Stimulated activated CD8-positive, alpha-beta memory T cell treated with anti-CD3 and anti-CD28 coated beads, Interleukin-4, amount 100 ng/mL, for 24 hours (primary cell): ENCODE measurements around the gene TSPAN11.
"Not testable (repeated sequence)": the region's sequence is repeated elsewhere in the genome, so short reads cannot be mapped to it uniquely, and the experiment has no call there.

Experiments used
- DNase-seq: peaks from one replicate; pipeline ENCODE4 v3.0.0-alpha.2; 2020; ENCODE audit warnings: low read depth

TSPAN11 gene

DNA sequence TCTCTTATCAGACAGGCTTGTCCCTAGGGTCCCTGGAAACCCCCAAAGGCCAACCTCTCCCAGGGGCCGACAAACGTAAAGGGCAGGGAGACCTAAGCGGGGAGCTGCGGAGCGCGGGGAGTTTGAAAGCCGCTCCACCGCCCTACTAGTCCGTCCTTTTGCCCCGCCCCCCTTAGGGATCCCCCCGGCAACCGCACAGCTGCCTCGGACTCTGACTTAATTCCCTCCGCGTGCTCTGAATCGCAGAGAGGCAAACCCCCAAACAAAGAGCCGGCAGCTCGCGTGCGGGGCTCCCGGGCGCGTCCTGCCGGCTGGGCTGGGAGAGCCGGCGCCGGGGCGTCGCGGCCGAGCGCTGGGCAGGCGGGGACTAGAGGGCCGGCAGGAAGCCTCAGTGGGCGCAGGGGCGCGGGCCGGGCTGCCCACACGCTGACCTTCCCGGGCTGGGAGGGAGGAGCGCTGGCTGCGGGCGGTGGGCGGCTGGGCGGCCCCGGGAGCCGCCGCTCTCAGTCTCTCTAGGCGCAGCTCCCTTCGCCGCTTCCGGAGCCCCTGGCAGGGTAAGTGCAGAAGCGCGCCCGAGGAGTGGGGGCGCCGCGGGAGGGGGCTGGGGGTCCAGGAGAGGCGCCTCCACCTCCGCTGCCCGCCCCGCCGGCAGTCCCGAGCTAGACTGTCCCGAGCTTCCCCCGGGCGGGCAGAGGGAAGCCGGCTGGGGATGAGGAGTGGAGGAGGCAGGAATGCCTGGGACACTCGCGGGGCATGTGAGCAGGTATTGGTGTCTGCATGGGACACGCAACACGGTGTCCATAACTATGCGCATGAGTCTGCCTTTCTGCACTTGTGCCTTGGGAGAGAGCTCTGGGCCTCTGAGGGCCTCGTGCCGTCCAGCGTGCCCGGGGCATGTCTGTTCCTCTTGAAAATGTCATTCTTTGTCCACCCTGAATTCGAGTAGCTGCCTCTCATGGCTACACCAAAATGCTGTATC is at the start of gene TSPAN11:
TSPAN11 (plus strand) TSS at position 506 of the 979 bp plus-strand sequence. CDS start 27,244 bp downstream, outside the sequence.
- DNase-seq = no peak

DNA sequence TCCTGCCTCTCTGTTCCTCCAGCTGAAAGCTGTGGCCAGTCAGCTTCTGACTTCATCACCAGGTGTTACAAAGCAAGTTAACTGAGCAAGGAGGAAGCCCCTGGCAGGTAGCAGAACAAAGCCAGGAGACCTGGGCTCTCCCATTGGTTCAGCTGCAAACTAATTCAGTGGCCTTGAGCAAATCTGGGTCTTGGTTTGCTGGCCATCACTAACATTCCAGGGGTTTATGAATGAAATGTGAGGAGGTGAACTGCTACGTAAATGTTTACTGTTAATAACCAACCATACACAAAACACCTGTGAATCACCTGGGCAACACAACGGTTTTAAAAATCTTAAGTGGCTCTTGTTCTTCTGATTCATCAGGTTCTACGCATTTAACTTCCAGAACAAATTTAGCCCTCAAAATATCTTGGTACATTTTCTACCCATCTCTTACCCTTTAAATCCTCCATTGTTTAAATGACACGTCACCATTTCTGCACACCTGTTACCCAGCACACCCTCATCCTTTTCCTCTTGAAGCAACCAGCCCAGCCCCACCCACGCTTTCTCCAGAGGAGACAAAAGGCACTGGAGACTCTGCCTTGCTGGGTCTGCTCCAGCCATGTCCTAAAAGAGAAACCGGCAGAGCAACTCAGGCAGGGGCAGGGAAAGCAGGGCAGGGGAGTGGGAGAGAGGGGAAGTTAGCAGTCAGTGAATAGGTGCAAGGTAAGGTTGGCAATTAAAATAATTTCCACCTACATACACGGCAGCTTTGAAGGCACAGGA is 49.3 kb upstream of the TSPAN11 start:
- no peak for DNase-seq

- no peak for DNase-seq
Measured at GRCh38 chr12:30878024-30878423, 48.5 kb upstream of the TSPAN11 start.

- DNase-seq = no peak
Measured at GRCh38 chr12:30880061-30880460, 46.5 kb upstream of the TSPAN11 start.

GRCh38 chr12:30880813-30881212 is 45.7 kb upstream of the TSPAN11 start:
- no peak for DNase-seq

DNA sequence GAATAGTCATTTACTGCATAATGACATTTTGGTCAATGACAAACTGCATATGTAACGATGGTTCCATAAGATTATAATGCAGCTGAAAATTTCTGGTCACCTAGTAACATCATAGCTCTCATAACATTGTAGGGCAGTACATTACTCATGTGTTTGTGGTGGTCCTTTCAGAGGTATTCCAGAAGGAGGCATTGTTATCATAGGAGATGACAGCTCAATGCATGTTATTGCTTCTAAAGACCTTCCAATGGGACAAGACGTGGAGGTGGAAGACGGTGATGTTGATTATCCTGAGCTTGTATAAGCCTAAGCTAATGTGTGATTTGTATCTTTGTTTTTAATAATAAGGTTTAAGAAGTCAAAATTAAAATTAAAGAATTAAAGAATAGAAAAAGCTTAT is 43.8 kb upstream of the TSPAN11 start:
- DNase-seq = no peak

DNA sequence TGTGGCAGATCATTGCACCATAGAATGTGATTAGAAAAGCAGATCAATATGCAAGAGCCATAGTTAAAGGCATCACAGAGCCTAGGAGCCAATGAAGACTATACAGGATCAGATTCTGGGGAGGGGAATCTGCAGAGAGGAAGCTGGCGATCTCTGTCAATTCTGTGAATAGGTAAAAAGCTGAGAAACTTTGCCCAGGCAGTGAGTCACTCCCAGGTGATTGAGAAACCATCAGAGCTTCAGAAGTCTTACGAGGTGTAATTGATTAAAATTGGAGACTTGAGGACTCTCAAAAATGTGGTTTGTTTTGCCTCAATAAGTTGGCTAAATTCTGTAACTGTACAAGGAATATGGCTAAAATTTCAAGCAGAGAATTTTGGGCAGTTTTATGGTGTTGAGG is 41.7 kb upstream of the TSPAN11 start:
- no peak for DNase-seq

DNA sequence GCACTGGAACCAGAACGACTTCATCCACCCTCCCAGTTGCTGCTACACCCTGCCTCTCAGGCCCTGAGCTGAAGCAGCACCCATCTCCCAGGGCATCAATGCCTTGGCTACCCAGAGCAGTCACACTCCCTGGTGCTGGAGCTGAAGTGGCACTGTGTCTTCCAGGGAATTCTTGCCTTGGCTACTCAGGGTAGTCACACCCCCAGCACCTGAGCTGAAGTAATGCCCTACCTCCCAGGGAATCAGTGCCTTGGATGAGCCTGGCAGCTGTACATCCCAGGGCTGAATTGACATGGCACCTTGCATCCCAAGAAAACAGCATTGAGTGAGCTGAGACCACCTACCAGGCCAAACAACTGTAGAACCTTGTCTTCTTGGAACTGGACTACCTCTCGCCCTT is 41.2 kb upstream of the TSPAN11 start:
- DNase-seq = no peak

DNA sequence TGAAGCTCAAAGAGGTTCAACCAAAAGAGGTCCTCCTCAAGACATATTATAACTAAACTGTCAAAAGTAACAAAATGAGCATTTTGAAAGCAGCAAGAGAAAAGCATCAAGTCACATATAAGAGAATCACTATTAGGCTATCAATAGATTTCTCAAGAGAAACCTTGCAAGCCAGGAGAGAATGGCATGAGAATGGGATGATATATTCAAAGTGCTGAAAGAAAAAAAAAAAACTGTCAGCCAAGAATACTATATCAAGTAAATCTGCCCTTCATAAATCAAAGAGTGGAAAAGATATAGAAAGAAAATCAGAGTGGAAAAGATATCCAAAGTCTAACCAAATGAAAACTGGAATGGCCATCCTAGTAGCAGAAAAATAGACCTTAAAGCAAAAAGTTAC is 39.3 kb upstream of the TSPAN11 start:
- no peak for DNase-seq

DNA sequence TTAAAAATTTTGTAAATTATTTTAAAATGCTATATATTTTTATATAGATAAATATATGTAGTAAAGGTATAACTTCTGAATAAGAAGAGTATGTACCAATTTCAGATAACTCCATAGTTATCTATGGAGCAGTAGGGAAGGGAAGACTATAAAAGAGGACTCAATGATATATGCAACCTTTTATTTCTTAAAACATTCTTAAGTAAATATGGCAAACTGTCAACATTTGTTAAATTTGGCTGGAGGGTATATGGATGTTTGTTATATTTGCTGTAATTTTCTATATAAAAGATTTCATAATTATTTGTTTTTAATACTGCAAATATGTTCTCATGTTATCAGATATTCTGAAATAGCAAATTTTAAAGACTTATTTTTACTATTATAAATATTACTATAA is 38.3 kb upstream of the TSPAN11 start:
- no peak for DNase-seq

DNA sequence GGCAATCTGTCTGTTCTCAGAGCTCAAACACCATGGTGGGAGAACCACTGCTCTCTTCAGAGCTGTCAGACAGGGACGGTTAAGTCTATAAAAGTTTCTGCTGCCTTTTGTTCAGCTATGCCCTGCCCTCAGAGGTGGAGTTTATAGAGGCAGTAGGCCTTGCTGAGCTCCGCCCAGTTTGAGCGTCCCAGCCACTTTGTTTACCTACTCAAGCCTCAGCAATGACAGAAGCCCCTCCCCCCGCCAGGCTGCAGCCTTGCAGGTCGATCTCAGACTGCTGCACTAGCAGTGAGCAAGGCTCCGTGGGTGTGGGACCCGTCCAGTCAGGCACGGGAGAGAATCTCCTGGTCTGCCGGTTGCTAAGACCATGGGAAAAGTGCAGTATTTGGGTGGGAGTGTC is 32.0 kb upstream of the TSPAN11 start:
- DNase-seq = not testable (repeated sequence)

DNA sequence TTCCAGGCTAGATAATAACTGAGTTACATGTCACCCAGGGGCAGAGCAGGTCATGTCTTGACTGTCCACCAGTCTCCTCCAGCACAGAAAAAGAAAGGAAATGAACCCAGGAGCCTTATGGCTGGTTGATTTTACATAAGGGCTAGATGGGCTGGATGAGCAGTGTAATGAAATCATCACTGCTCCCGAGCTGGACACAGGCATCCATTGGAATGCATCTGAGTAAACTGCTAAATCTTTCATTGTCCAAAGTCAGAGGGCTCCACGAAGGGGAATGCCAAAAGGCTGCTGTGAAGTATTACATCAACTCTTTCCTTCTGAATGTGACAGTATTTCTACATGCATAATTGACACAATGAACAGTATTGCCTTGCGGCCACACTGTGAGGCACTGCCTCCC is 30.1 kb upstream of the TSPAN11 start:
- no peak for DNase-seq

DNA sequence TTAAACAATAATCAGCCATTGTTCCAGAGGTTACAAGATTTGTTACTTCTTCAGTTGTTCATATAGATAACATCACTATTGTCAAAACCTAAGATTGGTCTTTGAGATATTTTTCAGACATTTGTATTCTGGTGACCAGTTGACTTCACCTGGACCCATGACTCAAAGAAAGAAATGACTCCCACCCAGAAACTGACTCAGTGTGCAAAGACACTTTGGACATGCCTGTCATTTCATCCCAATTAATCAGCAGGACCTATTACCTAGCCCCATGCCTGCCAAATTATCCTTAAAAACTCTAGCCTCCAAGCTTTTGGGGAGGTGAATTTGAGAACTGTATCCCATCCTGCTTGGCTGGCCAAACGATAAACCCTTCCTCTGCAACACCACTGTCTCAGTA is 27.7 kb upstream of the TSPAN11 start:
- DNase-seq = no peak

- no peak for DNase-seq
Measured at GRCh38 chr12:30900351-30900750, 26.2 kb upstream of the TSPAN11 start.

GRCh38 chr12:30902001-30902400 is 24.5 kb upstream of the TSPAN11 start:
- no peak for DNase-seq

- DNase-seq = no peak
Measured at GRCh38 chr12:30902596-30902995, 24.0 kb upstream of the TSPAN11 start.

GRCh38 chr12:30905463-30906009 is 21.0 kb upstream of the TSPAN11 start:
- DNase-seq = no peak

- no peak for DNase-seq
Measured at GRCh38 chr12:30908076-30908721, 18.3 kb upstream of the TSPAN11 start.

DNA sequence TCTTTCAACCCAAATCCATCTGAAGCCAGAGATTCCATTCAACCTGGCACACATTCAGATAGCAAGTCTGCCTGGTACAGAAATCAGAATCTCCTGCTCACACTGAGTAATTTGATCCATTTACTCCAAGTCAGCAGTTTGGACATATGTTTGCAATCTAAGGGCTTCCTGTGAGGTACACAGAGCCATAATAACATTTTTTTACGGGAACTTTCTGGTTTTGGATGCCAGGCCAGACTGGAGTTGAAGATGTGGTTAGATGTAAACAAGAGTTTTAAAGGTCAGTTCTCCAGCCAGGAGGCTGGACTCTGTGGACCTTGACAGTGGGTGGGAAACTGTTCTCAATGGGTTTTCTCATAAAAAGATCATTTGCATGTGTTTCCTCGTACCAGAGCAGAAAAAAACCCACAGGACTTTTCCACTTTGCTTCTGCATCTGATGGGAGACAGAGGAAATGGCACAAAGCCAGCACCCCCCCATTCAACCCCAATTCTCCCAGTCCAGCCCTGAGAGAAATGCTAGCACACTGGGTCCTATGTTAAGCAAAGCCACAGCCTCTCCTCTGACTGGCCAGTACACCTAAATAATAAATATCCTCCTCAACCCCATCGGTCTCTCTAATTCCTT is 17.7 kb upstream of the TSPAN11 start:
- DNase-seq = no peak

GRCh38 chr12:30909349-30910037 is 17.1 kb upstream of the TSPAN11 start:
- no peak for DNase-seq

GRCh38 chr12:30910038-30910350 is 16.6 kb upstream of the TSPAN11 start:
- no peak for DNase-seq
